GM19372 (cell line): ENCODE data around the gene ELAC2.

Experiments
- ATAC-seq: cut with Tn5 transposase; IDR thresholded peaks from one replicate; pipeline ENCODE4 v1.9.1; 2021; ENCODE audit warnings: mild to moderate bottlenecking, low read depth, moderate library complexity; ENCODE audit not compliant: unreplicated experiment

ELAC2 gene, protein sequence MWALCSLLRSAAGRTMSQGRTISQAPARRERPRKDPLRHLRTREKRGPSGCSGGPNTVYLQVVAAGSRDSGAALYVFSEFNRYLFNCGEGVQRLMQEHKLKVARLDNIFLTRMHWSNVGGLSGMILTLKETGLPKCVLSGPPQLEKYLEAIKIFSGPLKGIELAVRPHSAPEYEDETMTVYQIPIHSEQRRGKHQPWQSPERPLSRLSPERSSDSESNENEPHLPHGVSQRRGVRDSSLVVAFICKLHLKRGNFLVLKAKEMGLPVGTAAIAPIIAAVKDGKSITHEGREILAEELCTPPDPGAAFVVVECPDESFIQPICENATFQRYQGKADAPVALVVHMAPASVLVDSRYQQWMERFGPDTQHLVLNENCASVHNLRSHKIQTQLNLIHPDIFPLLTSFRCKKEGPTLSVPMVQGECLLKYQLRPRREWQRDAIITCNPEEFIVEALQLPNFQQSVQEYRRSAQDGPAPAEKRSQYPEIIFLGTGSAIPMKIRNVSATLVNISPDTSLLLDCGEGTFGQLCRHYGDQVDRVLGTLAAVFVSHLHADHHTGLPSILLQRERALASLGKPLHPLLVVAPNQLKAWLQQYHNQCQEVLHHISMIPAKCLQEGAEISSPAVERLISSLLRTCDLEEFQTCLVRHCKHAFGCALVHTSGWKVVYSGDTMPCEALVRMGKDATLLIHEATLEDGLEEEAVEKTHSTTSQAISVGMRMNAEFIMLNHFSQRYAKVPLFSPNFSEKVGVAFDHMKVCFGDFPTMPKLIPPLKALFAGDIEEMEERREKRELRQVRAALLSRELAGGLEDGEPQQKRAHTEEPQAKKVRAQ

DNA sequence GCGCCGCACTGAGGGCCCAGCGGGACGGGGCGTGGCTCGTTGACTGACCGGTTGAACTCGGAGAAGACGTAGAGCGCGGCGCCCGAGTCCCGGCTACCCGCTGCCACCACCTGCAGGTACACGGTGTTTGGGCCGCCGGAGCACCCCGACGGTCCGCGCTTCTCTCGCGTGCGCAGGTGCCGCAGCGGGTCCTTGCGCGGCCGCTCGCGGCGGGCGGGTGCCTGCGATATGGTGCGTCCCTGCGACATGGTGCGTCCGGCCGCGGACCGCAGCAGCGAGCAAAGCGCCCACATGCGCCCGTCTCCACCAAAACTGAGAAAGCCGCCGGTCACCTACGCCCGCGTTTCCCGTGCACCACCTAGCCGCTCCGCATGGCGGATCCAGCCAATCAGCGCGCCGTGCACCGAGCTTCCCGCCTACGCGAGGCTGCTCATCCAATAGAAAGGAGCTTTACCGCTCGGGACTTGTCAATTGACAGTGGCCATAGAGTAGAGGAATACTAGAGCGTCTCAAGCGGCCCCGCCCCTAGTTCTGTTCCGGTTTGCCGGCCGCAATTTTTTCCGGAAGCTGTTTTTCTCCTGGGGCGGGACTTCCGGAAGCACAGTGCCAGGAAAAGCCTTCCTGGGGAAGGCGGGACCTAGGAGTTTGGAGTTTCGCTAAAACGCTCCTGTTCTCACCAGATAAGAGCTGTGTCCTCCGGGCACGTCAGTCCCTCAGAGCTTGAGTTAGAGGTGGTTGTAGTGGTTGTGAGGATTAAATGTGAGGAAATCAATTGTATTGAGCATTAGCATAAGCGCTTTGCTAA is at the start of gene ELAC2:
Gene ELAC2 (minus strand): TSS at position 373 of the 805 bp plus-strand sequence. CDS start 80 bp downstream, at position 293.
- ATAC-seq, result peak; percentile 94

DNA sequence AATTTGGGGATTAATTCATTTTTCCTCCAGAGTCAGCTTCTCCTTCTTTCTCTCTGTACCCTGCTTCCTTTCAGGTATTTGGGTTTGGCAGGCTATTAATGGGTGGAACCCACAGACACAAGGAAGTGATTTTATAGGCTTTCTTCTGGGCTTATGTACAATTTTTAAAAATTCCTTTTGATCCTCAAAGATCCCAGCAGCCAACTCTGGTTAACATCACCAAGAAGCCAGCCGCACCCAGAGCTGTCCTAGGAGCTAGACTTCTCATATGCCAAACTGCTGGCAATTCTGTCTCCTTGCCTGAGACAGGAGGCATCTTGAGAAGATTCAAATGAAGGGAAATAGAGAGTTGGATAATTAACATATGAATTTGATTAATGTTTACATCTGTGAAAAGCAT is 47.2 kb upstream of the ELAC2 start:
- ATAC-seq, result no peak

DNA sequence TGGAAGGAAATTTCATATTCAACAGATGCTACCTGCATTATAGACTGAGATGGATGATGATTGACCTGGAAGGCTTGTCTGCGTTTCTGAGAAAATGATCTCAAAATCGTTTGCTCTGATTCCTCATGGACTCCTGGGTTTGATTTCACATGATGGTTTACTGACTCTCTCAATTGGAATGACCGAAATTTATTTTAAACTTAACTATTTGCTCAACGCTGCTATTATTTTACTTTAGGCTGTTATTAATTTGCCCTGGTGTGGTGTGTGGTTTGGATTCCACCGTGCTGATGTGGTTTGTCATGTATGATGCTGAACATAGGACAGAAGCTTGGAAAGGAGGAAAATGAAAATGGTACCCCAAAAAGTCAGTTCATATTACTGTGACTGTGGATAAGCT is 37.3 kb upstream of the ELAC2 start:
- no peak for ATAC-seq

DNA sequence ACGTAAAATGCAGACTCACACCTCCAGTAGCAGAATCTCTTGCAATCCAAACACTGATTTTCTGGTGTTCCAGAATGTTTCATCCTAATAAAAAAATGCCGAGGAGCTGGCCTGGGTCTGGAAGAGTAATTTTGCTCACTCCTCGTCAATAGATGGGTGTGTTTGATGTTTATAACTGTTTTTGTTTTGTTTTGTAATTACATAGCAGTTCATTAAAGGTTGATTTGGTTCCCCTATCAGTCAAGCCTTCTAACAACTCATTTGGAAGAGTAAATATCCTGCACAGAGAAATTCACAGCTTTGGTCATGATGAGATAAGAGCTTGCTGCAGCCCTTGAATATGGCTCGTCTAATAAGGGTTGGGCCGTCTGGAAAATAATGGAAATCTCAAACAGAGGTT is 36.8 kb upstream of the ELAC2 start:
- no peak for ATAC-seq

DNA sequence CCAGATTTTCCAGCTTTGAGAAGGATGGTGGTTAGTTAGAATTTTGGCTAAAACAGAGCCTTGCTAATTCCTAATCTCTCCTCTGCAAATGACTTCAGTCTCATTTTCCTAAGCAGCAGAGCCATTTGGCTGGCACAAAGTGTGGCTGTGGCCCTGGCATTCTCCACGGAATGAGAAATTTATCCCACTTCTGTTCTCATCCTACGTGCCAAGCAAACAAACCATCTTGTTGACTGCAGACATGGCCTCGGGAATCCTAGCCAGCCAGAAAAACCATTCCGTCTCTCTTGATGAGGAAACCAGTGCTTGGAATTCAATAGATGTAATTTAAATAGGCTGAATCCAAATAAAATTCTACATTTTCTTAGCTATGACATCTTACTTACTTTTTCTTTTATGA is 34.1 kb upstream of the ELAC2 start:
- no peak for ATAC-seq

DNA sequence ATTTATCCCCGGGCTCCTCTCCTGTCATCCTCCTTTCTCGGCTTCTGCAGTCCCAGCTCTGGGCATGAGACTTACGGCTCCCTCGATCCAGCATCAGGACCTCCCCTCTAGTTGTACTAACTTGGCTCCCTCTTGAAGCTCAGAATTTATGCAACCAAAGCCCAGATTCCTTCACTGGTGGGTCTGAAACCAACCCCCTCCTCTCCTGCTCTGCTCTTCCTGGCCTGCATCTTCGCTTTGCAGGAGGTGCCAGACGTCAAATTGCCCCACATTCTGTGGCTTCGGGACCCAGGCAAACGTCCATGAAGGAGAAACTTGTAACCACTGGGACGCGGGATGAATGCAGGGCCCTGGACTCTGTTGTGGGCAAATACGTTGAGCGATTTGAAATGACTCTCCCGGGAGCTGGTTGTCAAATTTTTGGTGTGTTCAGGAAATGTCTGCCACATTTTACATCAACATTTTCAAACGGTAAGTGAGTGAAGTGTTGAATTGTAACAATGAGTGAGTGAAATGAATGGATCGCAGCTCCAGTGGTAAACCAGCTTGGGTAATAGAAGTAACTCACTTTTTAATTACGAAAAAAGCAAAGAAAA is 29.3 kb upstream of the ELAC2 start:
- no peak for ATAC-seq

DNA sequence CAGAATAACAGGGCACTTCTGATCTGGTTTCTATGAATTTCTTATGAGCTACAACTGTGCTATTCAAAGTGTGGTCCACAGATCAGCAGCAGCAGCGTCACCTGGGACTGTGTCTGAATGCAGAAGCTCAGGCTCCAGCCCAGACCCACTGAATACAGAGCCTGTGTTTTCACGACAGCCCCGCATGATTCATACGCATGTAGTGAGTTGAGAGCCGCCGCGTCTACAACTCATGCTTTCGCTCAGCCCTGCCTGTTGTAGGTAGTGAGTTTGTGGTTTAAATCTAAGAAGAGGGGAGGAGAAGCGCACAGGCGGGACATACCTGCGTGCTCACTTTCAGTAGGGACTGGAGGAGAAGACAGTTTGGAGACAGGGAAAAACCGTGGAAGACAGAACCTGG is 28.5 kb upstream of the ELAC2 start:
- ATAC-seq, result no peak

DNA sequence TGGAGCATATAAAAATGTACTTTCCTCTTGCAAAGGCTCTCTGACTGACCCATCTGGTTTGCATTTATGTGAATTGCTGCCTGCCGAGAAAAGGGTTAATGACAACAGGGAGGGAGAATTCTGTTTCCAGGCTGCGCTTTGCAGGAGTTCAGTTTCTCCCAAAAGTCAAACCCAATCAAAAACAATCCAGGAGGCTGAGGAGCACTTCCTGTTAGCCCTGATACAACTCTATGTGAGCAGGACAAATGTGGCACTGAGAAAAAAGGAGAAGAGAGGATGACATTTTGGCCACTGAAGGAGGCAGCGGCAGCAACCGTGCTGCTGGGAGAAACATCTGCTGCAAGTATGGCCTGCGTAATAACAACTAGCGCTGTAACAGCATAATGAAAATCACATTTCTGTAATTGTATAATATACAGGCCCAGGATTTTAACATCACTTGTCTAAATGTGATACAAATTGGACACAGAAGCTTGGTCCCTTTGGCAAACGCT is 26.8 kb upstream of the ELAC2 start:
- ATAC-seq, result no peak

DNA sequence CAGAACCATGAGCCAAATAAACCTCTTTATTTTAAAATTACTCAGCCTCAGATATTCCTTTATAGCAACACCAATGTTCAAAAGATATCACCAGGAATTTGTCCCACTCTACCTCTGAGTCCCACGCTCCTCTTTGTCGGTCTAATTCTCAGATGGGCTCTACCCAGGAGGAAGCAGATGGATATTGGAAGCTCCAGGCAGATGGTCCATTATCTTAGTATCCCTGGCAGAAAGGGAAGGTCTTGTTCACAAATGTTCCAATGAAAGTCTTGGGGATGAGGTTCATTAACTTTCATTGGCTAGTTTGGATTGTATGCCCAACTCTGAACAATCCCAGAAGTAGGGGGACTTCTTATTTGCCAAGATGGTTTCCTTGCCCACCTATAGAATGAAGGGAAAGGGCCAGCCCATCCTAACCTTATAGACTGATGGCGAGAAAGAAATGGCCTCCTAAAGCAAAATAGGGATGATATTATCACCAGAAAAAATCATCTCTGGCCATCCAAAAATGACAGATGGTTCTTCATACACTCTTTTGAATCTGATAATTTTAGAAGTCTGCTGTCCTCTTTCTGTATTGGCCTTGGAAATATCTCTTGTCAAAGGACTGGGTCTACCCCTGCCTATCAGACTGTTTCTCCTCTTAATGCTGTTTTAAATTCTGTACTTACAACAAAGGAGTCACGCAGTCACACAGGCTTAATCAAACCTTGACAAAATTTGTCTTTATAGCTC is 21.3 kb upstream of the ELAC2 start:
- ATAC-seq, result no peak

DNA sequence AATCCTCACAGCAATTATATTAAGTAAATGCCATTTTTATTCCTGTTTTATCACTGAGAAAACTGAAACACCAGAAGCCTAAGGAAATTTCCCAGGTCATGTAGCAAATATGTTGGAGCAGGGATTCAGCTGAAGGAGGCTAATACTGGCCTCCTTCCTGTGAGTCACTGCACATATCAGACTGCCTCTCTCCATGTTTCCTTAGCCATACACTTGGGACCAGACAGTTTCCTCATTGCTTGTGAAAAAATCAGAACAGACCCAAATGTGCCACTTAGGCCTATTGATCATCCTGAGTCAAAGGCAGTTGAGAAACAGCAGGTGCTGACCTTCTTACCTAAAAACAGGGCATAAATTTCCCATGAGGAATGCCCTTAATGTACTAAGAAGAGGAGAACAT is 18.9 kb upstream of the ELAC2 start:
- no peak for ATAC-seq

DNA sequence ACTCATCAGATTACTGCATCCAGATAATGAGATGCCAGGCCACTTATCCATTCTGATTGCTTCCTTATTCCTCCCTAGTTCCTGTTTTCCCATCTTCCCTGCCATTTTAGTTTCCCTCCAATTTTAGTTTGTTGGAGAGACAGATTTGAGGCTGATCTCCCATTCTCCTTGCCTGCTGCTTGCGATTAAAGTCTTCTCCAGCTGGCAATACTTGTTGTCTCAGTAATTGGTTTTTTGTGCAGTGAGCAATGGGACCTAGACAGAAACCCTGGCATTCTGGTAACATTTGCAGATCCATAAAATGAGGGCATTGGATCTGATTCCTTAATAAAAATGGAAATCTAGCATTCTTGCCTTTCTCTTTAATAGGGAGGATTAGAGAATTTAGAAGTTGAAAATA is 17.6 kb upstream of the ELAC2 start:
- no peak for ATAC-seq

DNA sequence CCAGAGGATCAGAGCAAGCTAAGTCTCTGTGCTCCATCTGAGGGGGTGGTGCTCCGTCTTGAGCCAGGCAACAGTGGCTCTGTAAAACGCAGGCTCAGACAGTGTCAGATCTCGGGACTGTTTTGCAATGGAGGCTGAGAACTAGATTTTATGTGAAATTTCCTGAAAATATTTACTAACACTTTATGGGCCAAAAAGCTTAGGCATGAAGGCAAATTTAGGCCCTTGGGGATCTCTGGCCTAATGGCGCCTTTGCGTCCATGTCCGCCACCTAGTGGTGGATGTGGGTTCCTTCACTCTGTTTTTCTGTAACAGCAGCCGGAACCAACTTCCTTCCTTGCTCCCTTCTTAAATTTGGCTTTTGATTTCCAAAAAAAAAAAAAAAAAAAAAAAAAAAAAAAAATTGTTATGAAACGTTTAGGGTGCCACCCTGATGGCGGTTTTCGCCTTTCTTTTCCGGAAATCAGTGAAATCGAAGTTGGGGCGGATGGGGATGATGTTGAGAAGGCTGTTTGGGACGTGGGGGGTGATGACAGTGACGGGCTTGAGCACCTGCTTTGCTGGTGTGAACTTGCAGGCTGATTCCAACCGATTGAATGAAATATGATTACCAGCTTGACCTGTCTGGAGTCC is 14.0 kb upstream of the ELAC2 start:
- no peak for ATAC-seq

DNA sequence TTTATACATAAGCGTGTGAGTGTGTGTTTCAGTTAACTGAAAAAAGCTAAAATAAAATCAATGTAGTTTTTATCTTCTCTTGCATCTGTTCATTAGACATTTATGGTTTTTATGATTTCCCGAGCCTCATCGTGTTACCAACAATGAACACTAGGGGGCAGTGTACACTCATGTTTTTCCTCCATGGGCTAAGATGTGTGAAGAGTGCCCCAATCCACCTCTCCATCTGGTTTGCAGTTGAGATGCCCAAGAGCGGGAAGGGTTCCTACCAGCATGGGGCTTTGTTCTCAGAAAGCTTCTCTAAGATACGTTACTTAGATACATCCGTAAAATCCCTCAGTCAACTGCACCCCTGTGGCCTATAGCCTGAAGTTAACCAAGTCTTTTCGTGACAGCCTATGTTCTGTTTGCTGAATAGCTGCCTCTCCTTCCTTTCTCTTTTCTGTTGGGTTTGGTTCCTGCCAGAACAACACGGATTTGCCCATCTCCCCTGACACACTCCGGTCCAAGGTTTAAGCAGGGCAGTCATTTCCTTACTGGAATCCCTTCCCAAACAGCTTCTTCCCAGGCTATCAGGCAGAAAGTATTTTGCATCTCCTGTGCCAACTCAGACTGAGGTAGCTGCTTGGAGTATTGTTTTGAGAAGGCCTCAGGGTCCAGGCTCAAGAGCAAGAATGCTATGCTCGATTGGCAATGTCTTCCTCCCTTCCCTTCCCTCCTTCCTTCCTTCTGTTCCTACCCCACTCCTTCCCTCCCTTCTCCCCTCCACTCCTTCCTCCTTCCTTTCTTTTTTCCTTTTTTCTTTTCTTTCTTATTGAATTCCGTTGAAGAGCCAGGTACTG is 12.9 kb upstream of the ELAC2 start:
- ATAC-seq, result no peak

DNA sequence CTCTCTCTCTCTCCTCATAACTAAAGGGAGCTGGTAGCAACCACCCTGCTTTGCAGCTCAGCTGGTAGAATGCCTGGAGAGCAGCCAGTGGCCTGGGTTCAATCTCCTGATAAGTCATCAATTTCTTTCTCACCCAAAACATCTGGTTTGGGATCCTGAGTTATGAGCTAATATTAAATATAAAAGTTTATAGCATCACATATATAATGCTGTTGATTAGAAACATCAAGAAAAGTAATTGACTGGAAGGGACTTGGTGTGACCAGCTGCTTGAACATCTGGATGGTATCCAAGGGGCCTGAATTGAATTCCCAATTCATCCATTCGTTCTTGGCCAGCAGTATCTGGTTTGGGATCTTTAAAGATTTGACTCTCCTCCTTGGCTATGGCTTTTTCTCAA is 12.2 kb upstream of the ELAC2 start:
- no peak for ATAC-seq

DNA sequence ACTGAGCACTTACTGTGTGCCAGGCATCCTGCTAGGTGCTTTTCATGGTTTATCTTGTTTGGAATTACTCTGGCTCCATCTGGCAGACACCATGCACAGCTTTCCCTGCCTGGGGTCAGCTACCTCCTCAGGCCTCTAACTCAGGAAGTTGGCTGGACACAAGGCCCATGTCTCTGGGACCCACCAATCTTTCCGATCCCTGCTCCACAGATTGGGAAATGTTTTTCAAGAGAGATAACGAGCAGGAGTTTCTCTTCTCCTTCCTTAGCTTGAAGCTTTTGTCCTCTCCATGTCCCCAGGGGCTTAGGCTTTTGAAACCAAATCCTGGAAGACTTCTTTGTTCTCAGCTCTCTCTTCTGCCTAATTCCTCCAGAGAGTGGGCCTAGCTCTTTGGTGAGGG is 11.5 kb upstream of the ELAC2 start:
- no peak for ATAC-seq

DNA sequence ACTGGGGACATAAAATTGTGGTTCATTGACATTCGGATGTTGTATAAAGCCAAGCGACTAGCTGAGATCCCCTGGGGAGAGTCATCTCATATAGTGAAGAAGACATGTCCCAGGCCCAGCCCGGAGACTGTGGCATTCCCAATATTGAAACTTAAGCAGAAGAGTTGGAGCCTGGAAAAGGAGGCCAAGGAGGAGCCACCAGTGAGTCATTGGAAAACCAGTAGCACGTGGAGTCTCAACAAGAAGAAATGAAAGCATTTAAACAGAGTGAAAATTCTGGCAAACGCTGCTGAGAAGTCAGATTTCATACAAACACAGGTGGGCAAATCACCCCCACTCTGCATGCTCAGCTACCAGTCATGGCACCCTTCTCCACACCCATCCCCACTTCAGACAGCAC is 9.4 kb upstream of the ELAC2 start:
- ATAC-seq, result no peak

DNA sequence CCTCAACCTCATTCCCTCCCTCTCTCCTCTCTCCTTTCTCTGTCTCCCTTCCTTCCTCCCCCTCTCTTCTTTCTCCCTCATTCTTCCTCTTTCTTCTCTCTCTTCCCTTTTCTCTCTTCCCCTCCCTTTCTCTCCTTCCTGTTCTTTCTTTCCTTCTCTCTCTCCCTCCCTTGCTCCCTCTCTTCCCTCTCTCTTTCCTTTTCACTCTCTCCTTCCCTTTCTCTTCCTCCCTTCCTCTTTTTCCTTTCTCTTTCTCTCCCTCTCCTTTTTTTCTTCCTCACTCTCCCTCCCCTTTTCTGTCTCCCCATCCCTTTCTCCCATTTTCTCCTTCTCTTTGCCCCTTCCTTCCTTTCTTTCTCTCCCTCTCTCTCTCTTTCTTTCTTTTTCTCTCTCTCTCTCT is 7.9 kb upstream of the ELAC2 start:
- no peak for ATAC-seq

DNA sequence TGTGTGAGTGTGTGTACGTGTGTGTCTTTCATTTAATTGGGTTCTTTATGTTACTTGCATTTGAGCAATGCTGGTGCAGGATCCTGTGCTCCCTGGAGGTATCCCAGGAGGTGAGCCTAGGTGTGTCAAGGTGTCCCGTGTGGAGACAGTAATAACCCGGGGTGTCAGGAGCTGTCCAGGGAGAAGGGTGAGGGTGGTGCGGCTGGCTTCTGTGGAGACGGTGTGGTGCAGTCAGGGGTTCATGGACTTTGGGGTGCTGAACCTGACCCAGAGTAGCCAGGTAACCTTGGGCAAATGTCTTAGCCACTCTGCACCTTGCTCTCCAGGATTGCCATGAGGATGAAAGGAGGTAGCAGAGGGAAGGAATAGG is 7.4 kb upstream of the ELAC2 start:
- no peak for ATAC-seq
